Activated T-helper 1 cell treated with anti-CD3 and anti-CD28 coated beads, Interleukin-2, amount 50 U/mL, for 16 hours (primary cell): ENCODE measurements around the gene TSPAN12.
"Not testable (repeated sequence)": the region's sequence is repeated elsewhere in the genome, so short reads cannot be mapped to it uniquely, and the experiment has no call there.

Experiments
- DNase-seq, 2 donors: peaks; one replicate each; pipeline ENCODE4 v3.0.0-alpha.2; 2020; ENCODE audit warnings: low read depth in 1 of 2, low spot score in 1 of 2

Gene TSPAN12

GRCh38 chr7:120806669-120807068 is 51.3 kb downstream of the TSPAN12 start:
- no peak for DNase-seq

- DNase-seq = peak; percentile 7 to 8
These were observed 52.1 kb downstream of the TSPAN12 start for GRCh38 chr7:120805636-120806388.

- no peak for DNase-seq
These were observed 55.2 kb downstream of the TSPAN12 start for GRCh38 chr7:120802751-120803150.

GRCh38 chr7:120799813-120800475 is 58.0 kb downstream of the TSPAN12 start:
- no peak for DNase-seq

- DNase-seq = no peak
These were observed 58.8 kb downstream of the TSPAN12 start for GRCh38 chr7:120799147-120799546.

- no peak for DNase-seq
These were observed 60.8 kb downstream of the TSPAN12 start for GRCh38 chr7:120797026-120797645.

- DNase-seq = no peak
These were observed 63.7 kb downstream of the TSPAN12 start for GRCh38 chr7:120794106-120794729.

GRCh38 chr7:120793213-120793936 is 64.6 kb downstream of the TSPAN12 start:
- no peak for DNase-seq

- DNase-seq = no peak
These were observed 65.1 kb downstream of the TSPAN12 start for GRCh38 chr7:120792861-120793130.

- DNase-seq = peak; percentile 20 to 26
These were observed 65.7 kb downstream of the TSPAN12 start for GRCh38 chr7:120792091-120792860.

- no peak for DNase-seq
These were observed 72.8 kb downstream of the TSPAN12 start for GRCh38 chr7:120785095-120785494.

- no peak for DNase-seq
These were observed 74.2 kb downstream of the TSPAN12 start for GRCh38 chr7:120783721-120784120.

GRCh38 chr7:120783273-120783672 is 74.7 kb downstream of the TSPAN12 start:
- DNase-seq = no peak

- not testable (repeated sequence) for DNase-seq
These were observed 76.0 kb downstream of the TSPAN12 start for GRCh38 chr7:120781924-120782323.

- DNase-seq = no peak
These were observed 77.0 kb downstream of the TSPAN12 start for GRCh38 chr7:120780938-120781337.

- DNase-seq = not testable (repeated sequence)
These were observed 77.5 kb downstream of the TSPAN12 start for GRCh38 chr7:120780451-120780850.

GRCh38 chr7:120779078-120779477 is 78.9 kb downstream of the TSPAN12 start:
- not testable (repeated sequence) for DNase-seq

GRCh38 chr7:120775755-120776154 is 82.2 kb downstream of the TSPAN12 start:
- DNase-seq = no peak

GRCh38 chr7:120774481-120774880 is 83.5 kb downstream of the TSPAN12 start:
- DNase-seq = no peak

- DNase-seq = no peak
These were observed 87.7 kb downstream of the TSPAN12 start for GRCh38 chr7:120770206-120770605.

GRCh38 chr7:120760851-120761250 is 97.1 kb downstream of the TSPAN12 start:
- no peak for DNase-seq
